OCI-LY3 (cell line): ENCODE results near the gene BCAR3.

Experiments
- H2AFZ ChIP-seq: fragments of 200-600, 300-600 bp; shearing (Covaris generic); 2 replicates; pipeline ENCODE4 v1.6.0; 2014; ENCODE audit warnings: antibody characterized with exemption, low read depth, low read length
- H3K27ac ChIP-seq: fragments of 200-600, 300-600 bp; sonication (generic); 2 replicates; pipeline ENCODE4 v1.5.1; 2014; ENCODE audit warnings: mild to moderate bottlenecking, low read length, moderate library complexity, mixed read lengths
- H3K27me3 ChIP-seq: fragments of 200-600, 300-600 bp; sonication (generic); 2 replicates; pipeline ENCODE4 v1.6.1; 2014; ENCODE audit warnings: low read depth, low read length, mixed read lengths
- H3K36me3 ChIP-seq: fragments of 200-600, 300-600 bp; sonication (generic); replicated peaks from 2 replicates; pipeline ENCODE3; 2014; ENCODE audit warnings: low read depth, low read length, mixed read lengths
- H3K4me1 ChIP-seq: fragments of 300-600, 200-600 bp; sonication (generic); 2 replicates; pipeline ENCODE4 v1.6.1; 2014; ENCODE audit warnings: low read length, mixed read lengths
- H3K4me2 ChIP-seq: fragments of 200-600, 300-600 bp; sonication (generic); 2 replicates; pipeline ENCODE4 v1.6.1; 2014; ENCODE audit warnings: low read length, mixed read lengths
- H3K4me3 ChIP-seq: fragments of 300-600, 200-600 bp; sonication (generic); 2 replicates; pipeline ENCODE4 v1.5.1; 2014; ENCODE audit warnings: antibody characterized with exemption, mild to moderate bottlenecking, low read length, moderate library complexity
- H3K79me2 ChIP-seq: fragments of 300-600, 200-600 bp; shearing (Covaris generic); 2 replicates; pipeline ENCODE4 v1.6.1; 2014; ENCODE audit warnings: mild to moderate bottlenecking, low read length, mixed read lengths
- H3K9ac ChIP-seq: fragments of 300-600, 200-600 bp; shearing (Covaris generic); 2 replicates; pipeline ENCODE4 v1.6.0; 2014; ENCODE audit warnings: mild to moderate bottlenecking, low read length, moderate library complexity
- H3K9me3 ChIP-seq: fragments of 200-600, 300-600 bp; shearing (Covaris generic); 2 replicates; pipeline ENCODE4 v1.6.1; 2014; ENCODE audit warnings: low read length, mixed read lengths; ENCODE audit not compliant: insufficient read depth
- H4K20me1 ChIP-seq: fragments of 200-600, 300-600 bp; sonication (generic); 2 replicates; pipeline ENCODE4 v1.6.1; 2016; ENCODE audit warnings: low read length, mixed read lengths; ENCODE audit not compliant: insufficient read depth
- CTCF ChIP-seq: fragments of 200-600, 300-600 bp; sonication (generic); IDR thresholded peaks from 2 replicates; pipeline ENCODE4 v1.5.1; 2014; ENCODE audit warnings: antibody characterized with exemption, low read length, low read depth
- EZH2phosphoT487 ChIP-seq: fragments of 200-600 bp; shearing (Covaris generic); IDR thresholded peaks from 2 replicates; pipeline ENCODE4 v1.6.1; 2018; ENCODE audit warnings: antibody characterized with exemption, mixed run types, low read depth

BCAR3 gene

GRCh38 chr1:93728480-93729131, 47.0 kb upstream of the BCAR3 start:
- Histone ChIP-seq H3K9me3 (no peaks in the 10 kb centered on the region), H3K9ac (0 out of 2 replicates have a peak overlapping the region, but pooled peaks have one; percentile 27), H2AFZ (no peak overlapping the region), H3K27me3 (no peaks in the 10 kb centered on the region), H3K4me2 (no peak overlapping the region; the same call in 1 of the 2 replicates), H3K36me3 (no peaks in the 10 kb centered on the region), H3K79me2 (no peaks in the 10 kb centered on the region), H4K20me1 (no peaks in the 10 kb centered on the region), H3K4me1 (peaks cover 39% of the 10 kb centered on the region), H3K4me3 (no peak overlapping the region), H3K27ac (peak overlapping the region; percentile 74)
- TF ChIP-seq EZH2phosphoT487 (no peak), CTCF (no peak)

- no peaks in the 10 kb centered on the region for H3K9me3 ChIP-seq
- no peak overlapping the region for H3K27ac ChIP-seq
- TF ChIP-seq CTCF = no peak
- TF ChIP-seq EZH2phosphoT487 = no peak
- no peaks in the 10 kb centered on the region for H3K36me3 ChIP-seq
- H4K20me1 ChIP-seq = no peaks in the 10 kb centered on the region
- H3K4me3 ChIP-seq = no peak overlapping the region
- no peaks in the 10 kb centered on the region for H3K27me3 ChIP-seq
- peaks cover under 1% of the 10 kb centered on the region for H3K4me1 ChIP-seq
- H3K9ac ChIP-seq = no peak overlapping the region
- no peaks in the 10 kb centered on the region for H3K79me2 ChIP-seq
- H3K4me2 ChIP-seq = no peak overlapping the region
- H2AFZ ChIP-seq = no peak overlapping the region
These were observed 42.2 kb upstream of the BCAR3 start for GRCh38 chr1:93723733-93724270.

- Histone ChIP-seq H4K20me1 (no peaks in the 10 kb centered on the region), H3K27ac (no peak overlapping the region), H2AFZ (no peak overlapping the region), H3K36me3 (no peaks in the 10 kb centered on the region), H3K27me3 (no peaks in the 10 kb centered on the region), H3K4me2 (no peak overlapping the region), H3K9me3 (no peaks in the 10 kb centered on the region), H3K9ac (no peak overlapping the region), H3K4me1 (no peaks in the 10 kb centered on the region), H3K79me2 (no peaks in the 10 kb centered on the region), H3K4me3 (no peak overlapping the region)
- TF ChIP-seq CTCF (no peak), EZH2phosphoT487 (no peak)
These were observed 41.5 kb upstream of the BCAR3 start for GRCh38 chr1:93723110-93723509.

DNA sequence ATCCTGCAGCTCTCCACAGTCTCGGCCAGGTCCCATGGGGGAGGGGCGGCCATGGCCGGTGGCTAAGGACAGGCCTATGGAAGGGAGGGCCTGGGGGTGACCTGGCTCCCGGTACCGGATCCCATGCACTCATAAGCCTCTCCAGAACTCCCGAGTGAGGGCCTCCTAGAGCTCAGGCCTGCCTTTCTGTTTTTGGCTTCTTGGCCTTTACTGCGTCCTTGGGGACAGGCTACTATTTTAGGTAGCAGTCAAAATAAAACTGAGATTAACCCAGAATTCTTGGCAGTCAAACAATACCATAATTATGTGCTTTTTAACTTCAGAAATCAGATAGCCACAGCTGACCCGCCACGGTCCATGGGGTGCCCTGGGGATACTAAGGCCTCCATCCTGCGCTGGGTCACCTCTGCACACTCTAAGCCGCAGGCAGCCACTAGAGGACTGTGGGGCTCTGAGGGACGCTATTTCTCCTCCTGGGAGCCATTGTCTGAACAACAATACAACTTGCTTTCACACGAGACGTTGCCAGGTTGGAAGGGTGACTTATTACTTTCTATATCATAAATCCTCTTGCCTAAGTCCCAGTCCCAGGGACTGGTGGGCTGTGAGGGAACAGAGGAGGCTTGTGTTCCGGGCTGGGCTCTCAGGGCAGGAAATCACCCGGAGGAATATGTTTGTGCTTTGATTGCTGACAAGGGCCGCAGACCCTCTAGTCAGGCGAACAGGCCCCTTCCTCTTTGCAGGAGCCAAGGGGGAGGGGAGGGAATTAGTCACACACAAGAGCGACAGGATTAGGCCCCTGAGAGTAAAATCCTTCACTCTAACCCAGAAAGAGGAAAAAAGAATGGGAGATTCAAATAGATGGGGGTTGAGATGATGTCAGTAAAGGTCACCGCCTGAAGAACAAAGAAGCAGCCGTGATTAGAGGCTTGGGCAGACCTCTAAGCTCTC, 40.7 kb upstream of the BCAR3 start:
- Histone ChIP-seq H3K9me3 (no peaks in the 10 kb centered on the region), H3K9ac (no peak overlapping the region), H3K4me3 (no peak overlapping the region), H4K20me1 (no peaks in the 10 kb centered on the region), H3K36me3 (no peaks in the 10 kb centered on the region), H3K79me2 (no peaks in the 10 kb centered on the region), H3K4me1 (no peaks in the 10 kb centered on the region), H3K27ac (no peak overlapping the region), H2AFZ (no peak overlapping the region), H3K4me2 (no peak overlapping the region), H3K27me3 (no peaks in the 10 kb centered on the region)
- TF ChIP-seq EZH2phosphoT487 = no peak
- TF ChIP-seq CTCF = no peak
